HG03103 (cell line): Measurements from ENCODE around the gene TFDP1.
"Not testable (repeated sequence)": the region's sequence is repeated elsewhere in the genome, so short reads cannot be mapped to it uniquely, and the experiment has no call there.

Experiments
- ATAC-seq: cut with Tn5 transposase; IDR thresholded peaks from one replicate; pipeline ENCODE4 v1.9.1; 2021; ENCODE audit warnings: low read depth; ENCODE audit not compliant: unreplicated experiment

The TFDP1 gene

DNA sequence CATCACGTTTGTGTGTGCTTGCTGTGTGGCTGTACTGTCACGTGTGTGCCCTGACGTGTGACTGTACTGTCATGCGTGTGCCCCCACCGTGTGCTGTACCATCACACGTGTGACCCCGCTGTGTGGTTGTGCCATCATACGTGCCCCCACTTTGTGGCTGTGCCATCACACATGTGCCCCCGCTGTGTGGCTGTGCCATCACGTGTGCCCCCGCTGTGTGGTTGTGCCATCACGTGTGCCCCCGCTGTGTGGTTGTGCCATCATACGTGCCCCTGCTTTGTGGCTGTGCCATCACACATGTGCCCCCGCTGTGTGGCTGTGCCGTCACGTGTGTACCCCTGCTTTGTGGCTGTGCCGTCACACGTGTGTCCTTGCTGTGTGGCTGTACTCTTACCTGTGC lies 25.7 kb downstream of the TFDP1 start:
- no peak for ATAC-seq

DNA sequence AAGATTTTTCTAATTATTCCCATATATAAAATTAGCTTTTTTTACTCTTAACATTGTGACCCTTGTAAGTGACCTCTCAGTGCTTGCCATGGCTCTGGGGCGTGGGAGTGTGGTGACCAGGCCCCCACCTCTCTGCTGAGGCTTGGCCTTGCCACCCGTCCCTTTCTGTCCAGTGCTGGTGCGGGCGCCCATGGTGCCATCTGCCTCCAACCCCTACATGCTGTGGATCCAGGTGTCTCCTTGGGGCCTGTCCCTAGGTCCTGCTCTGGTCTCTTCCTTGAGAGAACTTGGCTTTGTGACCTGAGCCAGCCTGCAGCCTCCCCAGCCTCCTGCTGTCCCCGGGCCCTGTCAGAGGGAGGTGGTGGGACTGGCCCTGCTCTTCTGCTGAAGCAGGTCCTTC lies 27.4 kb downstream of the TFDP1 start:
- no peak for ATAC-seq

- no peak for ATAC-seq
Measured at GRCh38 chr13:113612607-113613006, 28.1 kb downstream of the TFDP1 start.

- ATAC-seq: no peak
Measured at GRCh38 chr13:113613789-113614379, 29.3 kb downstream of the TFDP1 start.

- no peak for ATAC-seq
Measured at GRCh38 chr13:113616281-113616906, 31.8 kb downstream of the TFDP1 start.

GRCh38 chr13:113616991-113617749 lies 32.6 kb downstream of the TFDP1 start:
- no peak for ATAC-seq

DNA sequence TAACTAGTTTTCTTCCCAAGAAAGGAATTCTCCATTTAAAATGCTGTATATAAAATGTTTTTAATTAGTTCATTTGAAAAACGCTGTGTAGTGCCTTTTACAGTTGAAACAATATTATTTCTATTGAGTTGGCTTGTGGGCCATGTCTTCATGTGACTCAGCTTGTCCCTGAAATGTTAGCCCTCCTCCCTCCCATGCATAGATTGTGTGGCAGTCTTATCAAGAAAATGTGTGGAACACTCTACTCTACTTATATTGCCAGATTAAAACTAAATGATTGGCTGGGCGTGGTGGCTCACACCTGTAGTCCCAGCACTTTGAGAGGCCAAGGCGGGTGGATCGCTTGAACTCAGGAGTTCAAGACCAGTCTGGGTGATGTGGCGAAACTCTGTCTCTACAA lies 33.4 kb downstream of the TFDP1 start:
- ATAC-seq: no peak

DNA sequence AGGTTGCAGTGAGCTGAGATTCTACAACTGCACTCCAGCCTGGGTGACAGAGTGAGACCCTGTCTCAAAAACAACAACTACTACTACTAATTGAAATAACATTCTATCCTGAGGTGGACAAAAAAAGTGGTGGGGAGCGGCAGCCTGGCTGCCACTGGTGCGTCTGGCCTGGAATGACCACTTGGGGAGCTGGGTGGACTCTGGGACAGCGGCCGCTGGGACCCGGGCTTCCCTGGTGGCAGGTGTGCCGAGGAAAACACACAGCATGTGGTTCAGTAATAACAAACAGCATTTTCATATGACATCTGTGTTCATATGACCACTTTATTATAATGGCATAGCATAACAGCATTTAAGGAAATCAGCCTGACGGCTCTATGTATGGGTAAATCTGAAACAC lies 33.9 kb downstream of the TFDP1 start:
- no peak for ATAC-seq

- no peak for ATAC-seq
Measured at GRCh38 chr13:113620036-113620796, 35.7 kb downstream of the TFDP1 start.

- ATAC-seq: no peak
Measured at GRCh38 chr13:113621046-113621445, 36.5 kb downstream of the TFDP1 start.

DNA sequence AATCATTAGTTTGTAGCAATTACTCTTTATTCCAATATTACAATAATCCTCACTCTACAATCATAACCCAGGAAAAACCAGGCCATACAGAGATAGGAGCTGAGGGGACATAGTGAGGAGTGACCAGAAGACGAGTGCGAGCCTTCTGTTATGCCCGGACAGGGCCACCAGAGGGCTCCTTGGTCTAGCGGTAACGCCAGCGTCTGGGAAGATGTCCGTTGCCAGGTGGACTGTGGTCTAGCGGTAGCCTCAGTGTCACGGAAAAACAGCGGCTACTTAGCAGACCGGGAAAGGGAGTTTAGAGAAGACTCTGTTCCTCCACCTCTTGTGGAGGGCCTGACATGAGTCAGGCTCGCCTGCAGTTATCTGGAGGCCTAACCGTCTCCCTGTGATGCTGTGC lies 36.9 kb downstream of the TFDP1 start:
- ATAC-seq: not testable (repeated sequence)

- not testable (repeated sequence) for ATAC-seq
Measured at GRCh38 chr13:113621986-113622550, 37.5 kb downstream of the TFDP1 start.

DNA sequence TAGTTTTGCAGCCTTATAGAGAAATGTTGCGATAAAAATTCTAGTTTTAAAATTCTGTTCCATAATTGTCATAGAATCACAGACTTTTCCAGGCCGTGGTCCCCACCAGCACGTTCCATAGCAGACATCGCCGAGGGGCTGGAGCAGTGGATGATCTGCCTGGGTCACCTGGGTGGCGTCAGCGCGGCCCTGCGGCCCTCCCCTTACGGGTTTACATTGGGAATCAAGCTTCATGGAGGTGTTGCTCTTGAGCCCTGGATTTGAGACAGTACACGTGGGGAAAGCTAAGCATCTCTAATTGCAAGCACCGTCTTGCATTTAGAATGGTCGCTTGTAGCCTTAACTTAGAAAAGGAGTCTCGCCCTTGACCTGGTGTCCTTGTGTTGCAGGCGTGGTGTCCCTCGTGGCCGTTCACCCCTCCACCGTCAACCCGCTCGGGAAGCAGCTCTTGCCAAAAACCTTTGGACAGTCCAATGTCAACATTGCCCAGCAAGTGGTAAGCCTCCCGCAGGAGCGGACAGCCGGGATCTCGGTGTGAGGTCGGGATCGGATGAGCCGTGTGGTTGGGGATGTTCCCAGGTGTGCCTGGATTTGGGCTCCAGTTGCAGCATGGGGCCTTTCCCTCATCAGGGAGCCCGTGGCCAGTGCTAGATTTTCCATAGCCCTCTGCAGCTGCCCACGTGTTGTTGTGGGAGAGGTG lies 38.4 kb downstream of the TFDP1 start:
- ATAC-seq: no peak

GRCh38 chr13:113623491-113624234 lies 39.1 kb downstream of the TFDP1 start:
- ATAC-seq: no peak

DNA sequence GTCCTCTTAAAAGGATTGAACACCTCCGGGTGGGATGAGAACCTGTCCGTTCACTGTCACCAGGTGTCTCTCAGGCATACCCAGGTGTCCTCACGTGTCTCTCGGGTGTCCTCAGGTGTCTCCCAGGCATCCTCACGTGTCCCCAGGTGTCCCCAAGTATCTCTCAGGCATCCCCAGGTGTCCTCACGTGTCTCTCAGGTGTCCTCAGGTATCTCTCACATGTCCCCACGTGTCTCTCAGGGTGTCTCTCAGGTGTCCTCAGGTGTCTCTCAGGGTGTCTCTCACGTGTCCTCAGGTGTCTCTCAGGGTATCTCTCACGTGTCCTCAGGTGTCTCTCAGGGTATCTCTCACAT lies 39.7 kb downstream of the TFDP1 start:
- ATAC-seq: no peak

GRCh38 chr13:113624640-113625304 lies 40.2 kb downstream of the TFDP1 start:
- ATAC-seq: not testable (repeated sequence)

GRCh38 chr13:113625965-113626721 lies 41.6 kb downstream of the TFDP1 start:
- no peak for ATAC-seq

GRCh38 chr13:113627136-113627535 lies 42.6 kb downstream of the TFDP1 start:
- ATAC-seq: no peak
